Calu3 (cell line): ENCODE measurements around the gene RHOBTB3. TPM values are rescaled to one million over a fixed set of nuclear protein-coding genes. Genes with fewer than 3 reads are reported as not detected.
A peak's percentile ranks its signal among the peaks of the same experiment; 100 is the strongest.

Experiments used
- BruUV-seq: library from RNA; stranded (reverse); fragments of 400-500 nt; replicated peaks from 2 replicates; lab custom pipeline; 2021; lab: Mats Ljungman, UMichigan
- CTCF ChIA-PET: fragments of 300-600 bp; sonication (Branson Sonifier 250); formaldehyde crosslinking; loops from one replicate; lab custom pipeline; 2022; ENCODE audit warnings: antibody characterized with exemption; lab: Charles Lee
- DNase-seq: peaks from one replicate; pipeline ENCODE4 v3.0.0; 2022
- H3K27ac Mint-ChIP-seq: one replicate; pipeline ENCODE4 v1.8.0; 2022; ENCODE audit warnings: mixed read lengths; ENCODE audit not compliant: unreplicated experiment
- H3K27me3 Mint-ChIP-seq: one replicate; pipeline ENCODE4 v1.8.0; 2022; ENCODE audit warnings: mixed read lengths; ENCODE audit not compliant: unreplicated experiment
- H3K36me3 Mint-ChIP-seq: one replicate; pipeline ENCODE4 v1.8.0; 2022; ENCODE audit warnings: mild to moderate bottlenecking, moderate library complexity, mixed read lengths; ENCODE audit not compliant: insufficient read depth, unreplicated experiment
- H3K4me1 Mint-ChIP-seq: one replicate; pipeline ENCODE4 v1.8.0; 2022; ENCODE audit warnings: mild to moderate bottlenecking, low read depth, mixed read lengths; ENCODE audit not compliant: unreplicated experiment
- H3K4me3 Mint-ChIP-seq: one replicate; pipeline ENCODE4 v1.8.0; 2022; ENCODE audit warnings: mild to moderate bottlenecking, low read depth, moderate library complexity, mixed read lengths; ENCODE audit not compliant: unreplicated experiment
- H3K9me3 Mint-ChIP-seq: one replicate; pipeline ENCODE4 v1.8.0; 2022; ENCODE audit warnings: low read depth, mixed read lengths; ENCODE audit not compliant: unreplicated experiment
- CTCF ChIP-seq: fragments of 200-600 bp; IDR thresholded peaks from one replicate; pipeline ENCODE4 v1.8.0; 2022; ENCODE audit warnings: antibody characterized with exemption; ENCODE audit not compliant: unreplicated experiment
- intact Hi-C: fragments of 100-400 bp; cut with micrococcal nuclease; formaldehyde crosslinking; loops from one replicate; pipeline ENCODE4 v1.10.0; 2022; ENCODE audit not compliant: unreplicated experiment
- total RNA-seq: library from RNA; stranded (reverse); gene quantifications from 2 replicates; pipeline ENCODE4 v1.2.3, GENCODE V29; 2022

RHOBTB3 gene
- total RNA-seq, 1 experiment from 2014 or later = 41.1 TPM

DNA sequence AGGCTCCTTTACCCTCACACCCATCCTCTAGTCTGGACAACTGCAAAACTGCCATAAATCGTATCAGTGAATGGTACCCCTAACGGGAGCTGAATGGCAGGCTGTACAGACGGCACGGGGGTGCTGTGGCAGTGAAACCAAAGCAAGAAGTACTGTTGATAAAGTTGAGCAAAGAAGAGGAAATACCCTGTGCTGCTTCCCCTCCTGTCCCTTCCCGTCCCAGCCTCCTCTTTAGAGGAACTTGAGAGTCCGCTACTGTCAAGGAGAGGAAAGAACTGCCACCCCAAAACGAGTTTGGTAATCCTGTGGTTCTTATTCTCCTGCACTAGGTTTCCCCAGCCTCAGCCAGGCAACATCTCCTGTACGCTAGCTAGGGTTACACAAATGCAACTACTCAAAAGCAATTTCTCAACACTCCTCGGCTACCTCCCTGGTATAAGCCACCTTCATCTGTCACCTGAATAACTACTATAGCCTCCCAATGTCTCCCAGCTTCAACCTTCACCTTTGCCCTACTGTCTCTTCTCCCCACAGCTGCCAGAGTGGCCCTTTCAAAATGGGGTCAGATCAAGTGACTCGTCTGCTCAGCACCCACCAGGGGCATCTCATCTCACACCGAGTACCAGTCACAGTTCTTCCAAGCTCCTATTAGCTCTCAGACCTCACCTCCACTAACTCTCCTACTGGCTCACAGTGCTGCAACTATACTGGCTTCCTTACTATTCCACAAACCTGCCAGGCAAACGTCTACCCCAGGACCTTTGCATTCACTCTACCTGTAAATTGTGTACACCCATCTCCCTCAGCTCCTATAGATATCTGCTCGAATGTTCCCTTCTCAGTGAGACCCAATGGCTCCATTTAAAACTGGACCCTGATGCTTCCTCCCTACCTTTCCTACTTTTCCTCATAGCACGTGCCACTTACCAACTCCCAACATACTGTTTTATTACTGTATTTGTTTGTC, 87.3 kb downstream of the RHOBTB3 start:
- intact Hi-C loops = no loop called here
- no peak overlapping the region for H3K27ac Mint-ChIP-seq
- peaks cover 15% of the 10 kb centered on the region for H3K36me3 Mint-ChIP-seq
- no peak for TF ChIP-seq CTCF
- CTCF ChIA-PET = interaction anchor here (0.6 kb wide), 1 partner anchor 51 kb away, joined by 3 read pairs; no protein-coding TSS in a partner anchor
- no TSS peak for BruUV-seq
- no peaks in the 10 kb centered on the region for H3K9me3 Mint-ChIP-seq
- peaks cover 21% of the 10 kb centered on the region for H3K4me1 Mint-ChIP-seq
- no peak for DNase-seq
- no peaks in the 10 kb centered on the region for H3K27me3 Mint-ChIP-seq
- H3K4me3 Mint-ChIP-seq = no peak overlapping the region

DNA sequence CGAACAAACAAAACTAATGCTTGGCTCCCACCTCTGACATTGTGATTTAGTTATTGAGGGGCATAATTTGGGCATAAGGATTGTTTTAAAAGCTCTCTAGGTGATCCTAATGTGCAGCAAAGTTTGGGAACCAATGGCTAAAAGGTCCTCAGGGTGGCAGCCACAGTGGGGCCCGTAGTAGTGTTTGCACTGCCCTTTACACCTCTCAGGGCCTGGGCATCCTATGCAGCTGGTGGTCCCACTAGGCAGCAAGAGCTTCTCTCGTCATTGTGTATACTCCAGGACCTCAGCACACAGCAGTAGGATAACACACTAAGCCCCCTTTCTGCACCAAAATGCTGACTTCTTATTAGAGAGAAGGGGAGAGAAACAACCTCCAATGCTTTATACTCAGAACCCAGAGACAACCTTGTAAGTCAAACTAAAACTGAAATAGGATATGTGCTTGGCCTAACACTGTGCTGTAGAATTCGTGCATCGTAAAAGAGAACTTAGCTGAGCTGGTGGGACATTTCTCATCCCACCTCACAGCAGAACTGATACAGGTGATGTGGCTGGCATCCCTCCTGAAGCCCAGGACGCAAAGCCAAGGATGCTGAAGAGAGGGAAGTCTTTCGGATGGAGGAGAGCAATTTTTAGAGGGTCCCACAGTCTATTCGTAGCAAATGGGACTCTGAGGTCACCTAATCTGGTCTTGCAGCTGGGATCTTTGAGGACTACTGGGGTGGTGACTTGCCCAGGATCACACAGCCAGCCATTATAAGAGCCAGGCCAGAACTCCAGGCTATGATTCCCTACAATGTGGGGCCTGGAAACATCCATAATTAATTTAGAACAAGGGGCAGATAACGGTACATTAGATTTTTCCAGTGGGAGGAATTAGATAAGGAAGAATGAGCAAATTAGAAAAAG, 90.2 kb downstream of the RHOBTB3 start:
- peak overlapping the region; percentile 86 for H3K4me3 Mint-ChIP-seq
- no peaks in the 10 kb centered on the region for H3K9me3 Mint-ChIP-seq
- CTCF ChIA-PET = interaction anchor here (0.7 to 2.8 kb wide), 3 partner anchors 36 to 175 kb away, joined by 4 to 14 read pairs (median 5); partner anchors contain the start of gene RFESD
- intact Hi-C loops = no loop called here
- peaks cover 22% of the 10 kb centered on the region for H3K36me3 Mint-ChIP-seq
- DNase-seq = no peak
- H3K4me1 Mint-ChIP-seq = peaks cover 32% of the 10 kb centered on the region
- TF ChIP-seq CTCF = no peak
- TSS peak; percentile 55 for BruUV-seq
- H3K27ac Mint-ChIP-seq = no peak overlapping the region
- no peaks in the 10 kb centered on the region for H3K27me3 Mint-ChIP-seq

DNA sequence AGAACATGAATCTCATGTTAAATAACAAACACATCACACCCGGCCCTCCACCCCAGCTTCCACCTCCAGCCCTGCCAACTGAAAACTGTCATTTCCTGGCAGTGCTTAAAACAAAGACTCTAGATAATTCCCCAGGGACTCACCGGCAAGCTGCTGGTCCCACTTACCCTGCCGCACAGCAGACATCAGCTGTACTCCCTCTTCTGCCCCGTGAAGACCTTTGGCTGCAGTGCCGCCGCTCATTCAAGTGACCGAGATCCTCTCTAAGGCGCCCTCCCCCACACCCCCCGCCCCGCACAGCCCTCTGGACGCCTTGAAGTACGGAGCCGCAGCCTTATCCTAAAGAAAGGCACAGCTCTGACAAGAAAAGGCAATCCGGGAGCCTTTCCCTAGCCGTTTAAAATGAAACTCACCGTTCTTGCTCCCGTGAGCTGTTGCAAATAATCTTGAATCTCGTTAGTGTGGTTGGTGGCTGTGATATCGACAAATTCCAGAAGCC, 91.0 kb downstream of the RHOBTB3 start:
- no TSS peak for BruUV-seq
- Mint-ChIP-seq H3K9me3 (no peaks in the 10 kb centered on the region), H3K27me3 (no peaks in the 10 kb centered on the region), H3K4me1 (peaks cover 34% of the 10 kb centered on the region), H3K36me3 (peaks cover 22% of the 10 kb centered on the region), H3K4me3 (peak overlapping the region; percentile 86), H3K27ac (peak overlapping the region; percentile 71)
- no peak for TF ChIP-seq CTCF
- intact Hi-C loops = no loop called here
- DNase-seq = peak; percentile 23
- CTCF ChIA-PET = interaction anchor here (0.7 to 2.8 kb wide), 8 partner anchors 10 to 492 kb away, joined by 3 to 18 read pairs (median 6); partner anchors contain the start of gene RFESD
